T-helper 1 cell treated with Interleukin-12 subunit alpha and Interleukin-12 subunit beta and Interleukin-4 antibody, amounts not matched to agents 30 μg/mL and 1 μg/mL, for 36 hours (primary cell): ENCODE data around the gene CCDC148.

ENCODE experiments used
- H3K27ac Mint-ChIP-seq: one replicate; pipeline ENCODE4 v1.8.0; 2021; ENCODE audit warnings: mild to moderate bottlenecking, mixed read lengths
- H3K27me3 Mint-ChIP-seq: one replicate; pipeline ENCODE4 v1.8.0; 2021; ENCODE audit warnings: low read depth, mixed read lengths
- H3K36me3 Mint-ChIP-seq: one replicate; pipeline ENCODE4 v1.8.0; 2021; ENCODE audit warnings: low read depth, mixed read lengths
- H3K4me1 Mint-ChIP-seq: one replicate; pipeline ENCODE4 v1.8.0; 2021; ENCODE audit warnings: low read depth, mixed read lengths
- H3K4me3 Mint-ChIP-seq: one replicate; pipeline ENCODE4 v1.8.0; 2021; ENCODE audit warnings: mild to moderate bottlenecking, moderate library complexity, mixed read lengths
- H3K9me3 Mint-ChIP-seq: one replicate; pipeline ENCODE4 v1.8.0; 2021; ENCODE audit warnings: mixed read lengths

Gene CCDC148

GRCh38 chr2:158172719-158173118, 283.8 kb downstream of the CCDC148 start:
- no peaks in the 10 kb centered on the region for H3K36me3 Mint-ChIP-seq

GRCh38 chr2:158154596-158154995, 302.0 kb downstream of the CCDC148 start:
- Mint-ChIP-seq H3K4me1 (no peaks in the 10 kb centered on the region), H3K27me3 (no peaks in the 10 kb centered on the region), H3K27ac (no peak overlapping the region), H3K9me3 (no peaks in the 10 kb centered on the region), H3K4me3 (no peak overlapping the region), H3K36me3 (no peaks in the 10 kb centered on the region)

More at GRCh38 chr2:158172719-158173118, 283.8 kb downstream of the CCDC148 start:
- Mint-ChIP-seq H3K27me3 (peaks cover 33% of the 10 kb centered on the region), H3K4me1 (no peaks in the 10 kb centered on the region), H3K9me3 (no peaks in the 10 kb centered on the region), H3K4me3 (no peak overlapping the region), H3K27ac (no peak overlapping the region)

- no peaks in the 10 kb centered on the region for H3K4me1 Mint-ChIP-seq
Observed at GRCh38 chr2:158153270-158154015, 303.1 kb downstream of the CCDC148 start.

DNA sequence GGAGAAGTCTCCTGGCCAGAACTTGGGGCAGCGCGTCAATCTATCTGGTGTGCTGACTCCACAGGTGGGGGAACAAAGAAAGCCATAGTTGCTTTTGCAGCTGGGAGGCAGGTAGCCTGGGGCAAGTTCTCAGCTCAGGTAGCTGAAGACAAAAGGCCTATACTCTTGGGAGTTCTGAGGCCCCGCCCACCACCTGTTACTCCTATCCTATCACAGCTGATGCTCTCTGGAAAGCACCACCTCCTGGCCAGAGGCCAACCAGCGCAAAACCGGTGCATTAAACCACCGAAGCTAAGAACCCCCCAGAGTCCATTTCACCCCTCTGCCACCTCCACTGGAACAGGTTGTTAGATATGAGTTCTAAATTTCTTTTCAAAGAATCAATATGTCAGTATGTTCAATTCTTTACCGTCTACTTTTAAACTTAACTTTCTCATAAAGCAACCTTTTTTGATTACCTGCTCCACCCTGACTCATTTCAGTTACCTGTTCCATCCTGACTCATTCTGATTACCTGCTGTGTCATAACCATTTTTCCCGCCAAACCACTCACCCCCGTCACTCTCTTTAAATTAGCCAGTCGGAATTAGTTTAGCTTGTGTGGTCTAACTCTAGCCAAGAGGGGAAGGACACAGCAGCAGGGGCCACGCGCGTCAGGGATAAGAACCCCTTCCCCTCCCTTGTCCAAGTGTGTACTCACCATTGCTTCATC, 311.5 kb downstream of the CCDC148 start:
- Mint-ChIP-seq H3K27ac (no peak overlapping the region), H3K27me3 (peaks cover 5% of the 10 kb centered on the region), H3K9me3 (peaks cover 3% of the 10 kb centered on the region), H3K36me3 (no peaks in the 10 kb centered on the region), H3K4me3 (no peak overlapping the region), H3K4me1 (no peaks in the 10 kb centered on the region)

More at GRCh38 chr2:158153270-158154015, 303.1 kb downstream of the CCDC148 start:
- no peaks in the 10 kb centered on the region for H3K36me3 Mint-ChIP-seq
- no peaks in the 10 kb centered on the region for H3K27me3 Mint-ChIP-seq
- H3K9me3 Mint-ChIP-seq, result no peaks in the 10 kb centered on the region
- H3K27ac Mint-ChIP-seq, result no peak overlapping the region
- no peak overlapping the region for H3K4me3 Mint-ChIP-seq

GRCh38 chr2:158143703-158144360, 312.7 kb downstream of the CCDC148 start:
- Mint-ChIP-seq H3K4me3 (no peak overlapping the region), H3K36me3 (no peaks in the 10 kb centered on the region), H3K27ac (no peak overlapping the region), H3K27me3 (peaks cover 5% of the 10 kb centered on the region), H3K4me1 (no peaks in the 10 kb centered on the region), H3K9me3 (peaks cover 3% of the 10 kb centered on the region)

GRCh38 chr2:158142568-158143332, 313.8 kb downstream of the CCDC148 start:
- H3K36me3 Mint-ChIP-seq, result no peaks in the 10 kb centered on the region
- H3K27ac Mint-ChIP-seq, result no peak overlapping the region
- peaks cover 5% of the 10 kb centered on the region for H3K27me3 Mint-ChIP-seq
- H3K4me3 Mint-ChIP-seq, result no peak overlapping the region
- no peaks in the 10 kb centered on the region for H3K4me1 Mint-ChIP-seq
- peaks cover 3% of the 10 kb centered on the region for H3K9me3 Mint-ChIP-seq

DNA sequence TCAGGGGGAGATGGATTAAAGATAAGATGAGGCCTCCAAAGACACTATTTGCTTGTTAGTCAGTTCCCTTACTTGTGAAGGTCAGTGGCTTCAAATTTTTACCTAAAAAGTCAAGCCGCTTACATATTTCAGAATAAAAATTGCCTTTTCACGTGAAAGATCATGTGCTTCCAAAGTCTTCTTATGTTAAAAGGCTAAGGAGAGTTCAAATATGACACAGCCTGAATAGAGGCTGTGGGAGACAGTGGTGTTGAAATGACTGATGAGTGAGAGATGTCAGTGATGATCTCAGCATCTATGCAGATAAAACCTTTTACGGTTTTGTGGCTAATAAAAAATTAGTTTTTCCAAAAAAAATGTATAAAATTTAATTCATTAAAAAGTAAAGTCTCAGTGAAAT, 314.4 kb downstream of the CCDC148 start:
- Mint-ChIP-seq H3K36me3 (no peaks in the 10 kb centered on the region), H3K9me3 (peaks cover 3% of the 10 kb centered on the region), H3K27me3 (peaks cover 5% of the 10 kb centered on the region), H3K4me3 (no peak overlapping the region), H3K27ac (no peak overlapping the region), H3K4me1 (no peaks in the 10 kb centered on the region)

DNA sequence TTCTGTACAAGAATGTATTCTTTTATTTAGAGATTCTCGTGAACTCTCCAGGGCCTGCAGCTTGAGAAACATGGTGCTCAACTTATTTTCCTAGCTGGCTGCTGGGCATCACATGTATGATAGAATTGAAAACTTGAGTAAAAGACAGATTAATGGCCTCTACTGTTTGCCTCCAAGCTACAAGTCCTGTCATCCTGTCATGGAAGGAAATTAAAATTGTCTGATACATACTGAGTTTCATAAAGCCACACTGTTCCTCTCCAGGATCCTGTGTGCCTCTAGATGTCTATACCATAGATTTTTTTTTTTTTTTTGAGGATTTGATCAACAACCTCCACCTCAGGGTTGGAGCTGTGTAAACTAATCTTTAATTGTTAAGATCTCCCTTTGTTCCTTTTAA, 316.4 kb downstream of the CCDC148 start:
- H3K4me1 Mint-ChIP-seq, result no peaks in the 10 kb centered on the region
- peaks cover 5% of the 10 kb centered on the region for H3K27me3 Mint-ChIP-seq
- H3K4me3 Mint-ChIP-seq, result no peak overlapping the region
- no peak overlapping the region for H3K27ac Mint-ChIP-seq
- peaks cover 1% of the 10 kb centered on the region for H3K9me3 Mint-ChIP-seq
- no peaks in the 10 kb centered on the region for H3K36me3 Mint-ChIP-seq

GRCh38 chr2:158138255-158138654, 318.3 kb downstream of the CCDC148 start:
- no peaks in the 10 kb centered on the region for H3K4me1 Mint-ChIP-seq
- no peak overlapping the region for H3K4me3 Mint-ChIP-seq
- H3K27me3 Mint-ChIP-seq, result peaks cover 5% of the 10 kb centered on the region
- no peaks in the 10 kb centered on the region for H3K36me3 Mint-ChIP-seq
- no peak overlapping the region for H3K27ac Mint-ChIP-seq
- no peaks in the 10 kb centered on the region for H3K9me3 Mint-ChIP-seq

DNA sequence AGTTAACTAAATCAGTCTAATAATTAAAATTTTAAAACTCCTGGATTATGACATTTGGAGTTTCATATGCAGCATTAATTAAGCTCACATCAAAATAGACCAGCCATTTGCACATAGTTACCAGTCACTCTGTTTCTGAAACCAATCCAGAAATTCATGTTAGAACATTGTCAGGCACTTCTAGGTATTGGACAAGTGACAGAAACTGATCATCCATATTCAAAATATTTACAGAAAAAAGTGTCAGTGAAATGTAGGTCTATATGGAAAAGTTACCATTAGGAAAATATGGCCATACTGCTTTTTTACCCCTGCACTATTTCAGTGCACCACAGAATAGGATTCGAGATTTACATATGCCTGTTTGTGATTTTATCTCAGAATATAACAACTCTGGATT, 321.5 kb downstream of the CCDC148 start:
- Mint-ChIP-seq H3K4me3 (no peak overlapping the region), H3K4me1 (no peaks in the 10 kb centered on the region), H3K9me3 (no peaks in the 10 kb centered on the region), H3K27ac (no peak overlapping the region), H3K36me3 (no peaks in the 10 kb centered on the region), H3K27me3 (no peaks in the 10 kb centered on the region)

DNA sequence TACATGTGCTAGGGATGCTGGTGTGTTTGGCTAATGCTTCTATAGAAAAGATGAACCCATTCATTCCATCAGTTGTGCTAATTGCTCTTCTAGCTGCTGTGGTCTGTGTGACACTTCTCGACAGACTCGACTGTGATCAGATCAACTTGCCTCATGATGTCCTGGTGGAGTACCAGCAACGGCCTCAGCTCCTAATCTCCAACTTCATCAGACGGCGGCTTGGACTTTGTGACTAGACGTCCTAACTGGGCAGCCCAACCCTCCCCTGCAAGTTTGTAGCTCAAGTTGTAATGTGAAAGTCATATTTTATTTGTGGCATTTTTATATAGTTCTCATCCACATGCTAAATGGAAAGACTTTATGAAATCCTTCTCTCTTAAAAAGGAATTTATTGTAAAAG, 321.9 kb downstream of the CCDC148 start:
- Mint-ChIP-seq H3K27ac (no peak overlapping the region), H3K36me3 (no peaks in the 10 kb centered on the region)

DNA sequence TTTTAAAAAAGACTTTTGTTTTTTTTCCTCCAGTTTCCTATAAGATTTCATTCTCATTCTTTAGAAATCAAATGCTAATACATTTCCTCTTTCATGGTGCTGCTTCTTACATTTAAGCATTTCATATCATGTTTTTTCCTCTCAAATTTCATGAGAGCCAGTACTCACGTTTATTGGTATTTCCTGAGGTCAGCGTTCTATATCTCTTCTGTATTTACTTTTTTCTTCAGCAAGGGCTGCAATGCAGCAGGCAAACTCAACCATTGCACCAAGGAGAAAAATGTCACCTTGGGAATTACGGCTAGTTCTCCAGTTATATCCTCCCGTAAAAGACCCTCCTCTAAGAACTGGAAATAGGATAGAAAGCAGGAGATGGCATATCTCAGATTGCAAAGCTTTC, 322.5 kb downstream of the CCDC148 start:
- Mint-ChIP-seq H3K4me3 (no peak overlapping the region), H3K9me3 (no peaks in the 10 kb centered on the region), H3K4me1 (no peaks in the 10 kb centered on the region), H3K27me3 (peaks cover 1% of the 10 kb centered on the region), H3K36me3 (no peaks in the 10 kb centered on the region), H3K27ac (no peak overlapping the region)

More for the DNA sequence above, 321.9 kb downstream of the CCDC148 start:
- Mint-ChIP-seq H3K27me3 (no peaks in the 10 kb centered on the region), H3K9me3 (no peaks in the 10 kb centered on the region), H3K4me1 (no peaks in the 10 kb centered on the region), H3K4me3 (no peak overlapping the region)

- H3K27me3 Mint-ChIP-seq, result peaks cover 3% of the 10 kb centered on the region
- H3K9me3 Mint-ChIP-seq, result no peaks in the 10 kb centered on the region
- H3K4me3 Mint-ChIP-seq, result no peak overlapping the region
- H3K27ac Mint-ChIP-seq, result no peak overlapping the region
- H3K4me1 Mint-ChIP-seq, result no peaks in the 10 kb centered on the region
- H3K36me3 Mint-ChIP-seq, result no peaks in the 10 kb centered on the region
Observed at GRCh38 chr2:158131919-158132566, 324.5 kb downstream of the CCDC148 start.

DNA sequence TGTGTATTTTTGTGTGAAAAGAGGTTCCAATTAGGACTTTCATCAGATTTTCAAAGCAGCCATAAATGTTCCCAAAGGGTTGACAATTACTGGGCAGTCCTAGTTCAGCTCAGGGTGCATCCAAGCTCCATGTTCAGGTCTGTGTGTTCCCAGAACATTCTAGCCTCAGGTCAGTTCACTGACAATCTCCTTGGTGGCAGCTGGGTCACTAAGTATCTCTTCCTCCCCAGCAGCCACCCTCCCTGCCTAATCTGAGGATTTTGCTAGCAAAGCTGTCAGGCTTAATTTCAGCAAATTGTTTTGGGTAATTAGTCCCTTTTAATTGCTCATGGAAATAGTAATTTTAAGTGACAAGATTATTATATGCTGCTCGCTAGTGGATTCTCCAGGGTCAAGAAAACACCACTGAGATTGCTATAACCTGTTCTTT, 325.1 kb downstream of the CCDC148 start:
- peaks cover 7% of the 10 kb centered on the region for H3K27me3 Mint-ChIP-seq
- H3K9me3 Mint-ChIP-seq, result no peaks in the 10 kb centered on the region
- no peaks in the 10 kb centered on the region for H3K4me1 Mint-ChIP-seq
- no peak overlapping the region for H3K27ac Mint-ChIP-seq
- no peak overlapping the region for H3K4me3 Mint-ChIP-seq
- H3K36me3 Mint-ChIP-seq, result no peaks in the 10 kb centered on the region
